PC-3 (cell line): ENCODE data around the gene STXBP4. TPM values are rescaled to one million over a fixed set of nuclear protein-coding genes. Genes with fewer than 3 reads are reported as not detected.

Experiments used
- ATAC-seq: fragments of 200-7000 bp; cut with Tn5 transposase; 2 replicates; pipeline ENCODE4 v1.9.1; 2020; ENCODE audit warnings: mild to moderate bottlenecking, moderate library complexity
- BruUV-seq: library from RNA; stranded (reverse); fragments of 400-500 nt; replicated peaks from 2 replicates; lab custom pipeline; 2021; lab: Mats Ljungman, UMichigan
- CTCF ChIA-PET: fragments of 300-600 bp; sonication (Branson Sonifier 250); formaldehyde crosslinking; loops from one replicate; lab custom pipeline; 2022; ENCODE audit warnings: antibody characterized with exemption; lab: Charles Lee
- POLR2A ChIA-PET: fragments of 300-600 bp; sonication (Branson Sonifier 250); formaldehyde crosslinking; loops from one replicate; lab custom pipeline; 2022; ENCODE audit warnings: antibody characterized with exemption; ENCODE audit not compliant: unreplicated experiment; lab: Charles Lee
- DNase-seq: peaks from one replicate; pipeline ENCODE4 v3.0.0-alpha.2; 2015
- H2AFZ ChIP-seq: fragments of 300-600 bp; sonication (generic); 2 replicates; pipeline ENCODE4 v1.6.0; 2016; ENCODE audit warnings: antibody characterized with exemption, low read length
- H3F3A ChIP-seq: fragments of 300-600 bp; sonication (generic); one replicate; pipeline ENCODE4 v1.6.0; 2017; ENCODE audit warnings: antibody characterized with exemption, low read length, control low read depth, mild to moderate bottlenecking; ENCODE audit not compliant: unreplicated experiment
- H3K27ac ChIP-seq: fragments of 300-600 bp; sonication (generic); 2 replicates; pipeline ENCODE4 v1.5.1; 2016; ENCODE audit warnings: mild to moderate bottlenecking, low read length
- H3K27me3 ChIP-seq: fragments of 300-600 bp; sonication (generic); 2 replicates; pipeline ENCODE4 v1.6.1; 2016; ENCODE audit warnings: low read length, mixed read lengths
- H3K36me3 ChIP-seq: fragments of 300-600 bp; sonication (generic); 2 replicates; pipeline ENCODE4 v1.6.1; 2016; ENCODE audit warnings: low read depth, mixed run types, low read length, mixed read lengths
- H3K4me1 ChIP-seq: fragments of 300-600 bp; sonication (generic); 2 replicates; pipeline ENCODE4 v1.5.1; 2016; ENCODE audit warnings: low read length; ENCODE audit not compliant: insufficient read depth
- H3K4me2 ChIP-seq: fragments of 300-600 bp; sonication (generic); 2 replicates; pipeline ENCODE4 v1.6.0; 2016; ENCODE audit warnings: low read length
- H3K4me3 ChIP-seq: fragments of 300-600 bp; sonication (generic); 2 replicates; pipeline ENCODE4 v1.5.1; 2016; ENCODE audit warnings: mild to moderate bottlenecking, low read length, mixed read lengths
- H3K79me2 ChIP-seq: fragments of 300-600 bp; sonication (generic); 2 replicates; pipeline ENCODE4 v1.6.1; 2017; ENCODE audit warnings: low read length, mixed read lengths
- H3K9ac ChIP-seq: fragments of 300-600 bp; sonication (generic); 2 replicates; pipeline ENCODE4 v1.6.0; 2016; ENCODE audit warnings: mild to moderate bottlenecking, low read length
- H3K9me2 ChIP-seq: fragments of 300-600 bp; sonication (generic); replicated peaks from 2 replicates; pipeline ENCODE4 v1.6.1; 2016; ENCODE audit warnings: mixed run types, low read length, mixed read lengths
- H3K9me3 ChIP-seq: fragments of 300-600 bp; sonication (generic); 2 replicates; pipeline ENCODE4 v1.6.1; 2016; ENCODE audit warnings: low read length, mixed read lengths
- H4K20me1 ChIP-seq: fragments of 300-600 bp; sonication (generic); 2 replicates; pipeline ENCODE4 v1.6.1; 2016; ENCODE audit warnings: low read length, mixed read lengths
- EZH2 ChIP-seq: fragments of 300-600 bp; sonication (generic); IDR thresholded peaks from one replicate; pipeline ENCODE4 v1.6.1; 2017; ENCODE audit warnings: antibody characterized with exemption, mild to moderate bottlenecking, low read length; ENCODE audit not compliant: unreplicated experiment
- EZH2phosphoT487 ChIP-seq: fragments of 300-600 bp; sonication (generic); IDR thresholded peaks from 2 replicates; pipeline ENCODE4 v1.6.1; 2018; ENCODE audit warnings: mild to moderate bottlenecking, antibody characterized with exemption, low read length, borderline replicate concordance
- intact Hi-C: fragments of 100-400 bp; cut with micrococcal nuclease; formaldehyde crosslinking; loops from 2 replicates; pipeline ENCODE4 v1.9.0; 2023
- total RNA-seq: library from RNA; depleted of rRNA; stranded (reverse); fragments of >200 nt; gene quantifications from 2 replicates; pipeline ENCODE4 v1.2.3, GENCODE V29; 2014
- TF ChIP-seq, protein P1 (sequence below): fragments of 300-600 bp; sonication (generic); conservative IDR thresholded peaks from 2 replicates; pipeline ENCODE4 v1.5.1; 2017; ENCODE audit warnings: antibody characterized with exemption, low read depth, mild to moderate bottlenecking, low read length

The STXBP4 gene
- total RNA-seq, 1 experiment from 2014 or later = 6.2 TPM

DNA sequence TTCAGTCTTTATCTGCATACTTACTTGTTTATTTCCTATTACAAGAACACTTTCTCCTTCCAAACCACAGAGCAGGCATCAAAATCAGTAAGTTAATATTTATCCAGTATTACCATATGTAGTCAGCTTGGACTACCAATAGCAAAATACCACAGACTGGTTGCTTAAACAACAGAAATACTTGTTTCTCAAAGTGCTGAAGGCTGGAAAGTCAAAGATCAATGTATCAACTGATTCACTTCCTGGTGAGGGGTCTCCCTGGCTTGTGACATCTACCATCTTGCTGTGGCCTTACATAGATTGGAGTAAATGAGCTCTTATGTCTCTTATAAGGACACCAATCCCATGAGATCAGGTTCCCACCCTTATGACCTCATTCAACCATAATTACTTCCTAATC, 2.6 kb downstream of the STXBP4 start:
- peaks cover 23% of the 10 kb centered on the region for H3K4me1 ChIP-seq
- no peaks in the 10 kb centered on the region for H3K9me2 ChIP-seq
- no peaks in the 10 kb centered on the region for H3K27me3 ChIP-seq
- no peak for DNase-seq
- intact Hi-C loops = no loop called here
- no peak overlapping the region for H3K9ac ChIP-seq
- POLR2A ChIA-PET = no interaction called here
- CTCF ChIA-PET = no interaction called here
- H3F3A ChIP-seq = no peaks in the 10 kb centered on the region
- H3K9me3 ChIP-seq = no peaks in the 10 kb centered on the region
- TF ChIP-seq EZH2 (no peak), EZH2phosphoT487 (no peak)
- TF ChIP-seq, protein P1, sequence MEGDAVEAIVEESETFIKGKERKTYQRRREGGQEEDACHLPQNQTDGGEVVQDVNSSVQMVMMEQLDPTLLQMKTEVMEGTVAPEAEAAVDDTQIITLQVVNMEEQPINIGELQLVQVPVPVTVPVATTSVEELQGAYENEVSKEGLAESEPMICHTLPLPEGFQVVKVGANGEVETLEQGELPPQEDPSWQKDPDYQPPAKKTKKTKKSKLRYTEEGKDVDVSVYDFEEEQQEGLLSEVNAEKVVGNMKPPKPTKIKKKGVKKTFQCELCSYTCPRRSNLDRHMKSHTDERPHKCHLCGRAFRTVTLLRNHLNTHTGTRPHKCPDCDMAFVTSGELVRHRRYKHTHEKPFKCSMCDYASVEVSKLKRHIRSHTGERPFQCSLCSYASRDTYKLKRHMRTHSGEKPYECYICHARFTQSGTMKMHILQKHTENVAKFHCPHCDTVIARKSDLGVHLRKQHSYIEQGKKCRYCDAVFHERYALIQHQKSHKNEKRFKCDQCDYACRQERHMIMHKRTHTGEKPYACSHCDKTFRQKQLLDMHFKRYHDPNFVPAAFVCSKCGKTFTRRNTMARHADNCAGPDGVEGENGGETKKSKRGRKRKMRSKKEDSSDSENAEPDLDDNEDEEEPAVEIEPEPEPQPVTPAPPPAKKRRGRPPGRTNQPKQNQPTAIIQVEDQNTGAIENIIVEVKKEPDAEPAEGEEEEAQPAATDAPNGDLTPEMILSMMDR = no peak
- no peak overlapping the region for H3K4me2 ChIP-seq
- H3K27ac ChIP-seq = no peak overlapping the region
- H3K4me3 ChIP-seq = no peak overlapping the region
- BruUV-seq = no TSS peak
- H3K79me2 ChIP-seq = peaks cover 73% of the 10 kb centered on the region
- no peak for ATAC-seq
- no peaks in the 10 kb centered on the region for H4K20me1 ChIP-seq
- no peaks in the 10 kb centered on the region for H3K36me3 ChIP-seq
- H2AFZ ChIP-seq = no peak overlapping the region

DNA sequence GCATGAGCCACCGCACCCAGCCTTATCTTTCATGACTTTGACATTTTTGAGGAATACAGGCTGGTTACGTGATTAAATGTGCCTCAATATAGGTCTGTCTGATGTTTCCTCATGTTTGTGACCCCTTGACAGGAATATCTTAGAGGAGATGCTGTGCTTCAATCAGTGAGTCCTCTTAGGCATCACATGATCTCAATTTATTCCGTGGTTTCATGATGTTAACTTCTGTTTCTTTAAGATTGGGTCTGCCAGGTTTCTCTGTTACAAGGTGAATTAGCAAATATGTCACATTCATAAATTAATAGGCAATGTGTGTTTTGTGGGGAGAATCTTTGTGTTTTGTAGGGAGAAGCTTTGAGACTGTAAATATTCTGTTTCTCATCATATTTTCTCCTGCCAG, 3.3 kb downstream of the STXBP4 start:
- ATAC-seq (no peak), DNase-seq (no peak)
- no peak overlapping the region for H3K4me3 ChIP-seq
- H3K9me2 ChIP-seq = no peaks in the 10 kb centered on the region
- H3K27ac ChIP-seq = no peak overlapping the region
- peaks cover 66% of the 10 kb centered on the region for H3K79me2 ChIP-seq
- H4K20me1 ChIP-seq = no peaks in the 10 kb centered on the region
- ChIA-PET POLR2A (no interaction called here), CTCF (no interaction called here)
- no peaks in the 10 kb centered on the region for H3F3A ChIP-seq
- H3K27me3 ChIP-seq = no peaks in the 10 kb centered on the region
- H3K4me1 ChIP-seq = peaks cover 15% of the 10 kb centered on the region
- no peaks in the 10 kb centered on the region for H3K36me3 ChIP-seq
- no peak overlapping the region for H2AFZ ChIP-seq
- TF ChIP-seq, protein P1 = no peak
- TF ChIP-seq EZH2 = no peak
- TF ChIP-seq EZH2phosphoT487 = no peak
- no TSS peak for BruUV-seq
- no peak overlapping the region for H3K4me2 ChIP-seq
- intact Hi-C loops = no loop called here
- no peaks in the 10 kb centered on the region for H3K9me3 ChIP-seq
- no peak overlapping the region for H3K9ac ChIP-seq

DNA sequence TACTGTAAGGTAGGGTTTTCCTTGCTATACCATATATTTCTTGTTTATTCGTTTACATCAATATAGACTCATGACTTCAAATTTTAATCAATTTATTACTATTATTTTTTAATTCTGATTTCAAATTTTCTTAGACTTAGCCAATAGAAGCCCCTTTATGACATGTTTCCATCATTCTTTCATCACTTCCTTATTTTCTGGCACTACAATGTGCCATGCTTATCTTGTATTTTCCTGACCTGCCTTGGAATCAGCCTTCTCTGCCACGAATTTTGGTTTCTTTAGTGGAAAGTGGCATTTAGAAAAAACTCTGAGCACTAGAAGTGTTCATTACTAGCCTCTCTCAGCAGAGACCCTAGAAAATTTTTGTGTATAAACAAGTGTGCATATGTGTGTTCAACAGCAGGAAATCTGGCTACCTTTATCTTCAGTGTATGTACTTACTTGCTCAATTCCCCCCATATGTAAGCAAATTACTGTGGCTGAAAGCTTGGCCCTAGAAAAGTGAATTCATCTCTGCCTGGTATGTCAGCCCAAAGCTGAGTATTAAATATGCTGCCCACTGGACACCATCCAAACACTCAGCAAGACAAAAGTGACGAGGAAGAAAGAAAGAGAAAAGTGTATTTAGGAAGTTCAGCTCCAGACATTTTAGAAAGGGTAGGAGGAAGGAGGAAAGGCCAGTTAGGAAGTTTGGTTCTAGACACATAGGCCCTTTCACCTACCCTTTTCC, 4.0 kb downstream of the STXBP4 start:
- no peaks in the 10 kb centered on the region for H3F3A ChIP-seq
- intact Hi-C loops = no loop called here
- no peak for DNase-seq
- H3K9ac ChIP-seq = no peak overlapping the region
- ATAC-seq = no peak
- POLR2A ChIA-PET = no interaction called here
- no peaks in the 10 kb centered on the region for H3K9me3 ChIP-seq
- TF ChIP-seq EZH2phosphoT487 (no peak), EZH2 (no peak)
- TF ChIP-seq, protein P1 = no peak
- no peak overlapping the region for H2AFZ ChIP-seq
- no peak overlapping the region for H3K4me3 ChIP-seq
- H3K4me1 ChIP-seq = peaks cover 11% of the 10 kb centered on the region
- no peaks in the 10 kb centered on the region for H3K27me3 ChIP-seq
- no TSS peak for BruUV-seq
- CTCF ChIA-PET = interaction anchor here (1.0 kb wide), 1 partner anchor 21 kb away, joined by 3 read pairs; no protein-coding TSS in a partner anchor
- H3K79me2 ChIP-seq = peaks cover 59% of the 10 kb centered on the region
- no peaks in the 10 kb centered on the region for H3K36me3 ChIP-seq
- H3K4me2 ChIP-seq = no peak overlapping the region
- no peak overlapping the region for H3K27ac ChIP-seq
- H3K9me2 ChIP-seq = no peaks in the 10 kb centered on the region
- no peaks in the 10 kb centered on the region for H4K20me1 ChIP-seq
